SK-N-MC (cell line): ENCODE measurements around the gene GUCA1C.

Experiments used
- EZH2 ChIP-seq: fragments of 200-600 bp; sonication (generic); IDR thresholded peaks from one replicate; pipeline ENCODE4 v1.6.1; 2017; ENCODE audit warnings: antibody characterized with exemption
- FOXP2 ChIP-seq: optimal IDR thresholded peaks from 2 replicates; pipeline ENCODE3; 2011; ENCODE audit warnings: mild to moderate bottlenecking, moderate library complexity; ENCODE audit not compliant: insufficient read depth; ENCODE audit errors: extremely low read length, control extremely low read depth
- POLR2AphosphoS5 ChIP-seq: IDR thresholded peaks from 2 replicates; pipeline ENCODE4 v1.6.1; 2012; ENCODE audit warnings: mild to moderate bottlenecking, low read depth, low read length, borderline replicate concordance

GRCh38 chr3:108882762-108883161 lies 70.9 kb downstream of the GUCA1C start:
- no peak for TF ChIP-seq POLR2AphosphoS5
- no peak for TF ChIP-seq EZH2
- no peak for TF ChIP-seq FOXP2
